Globus pallidus (tissue), 1 donor: ENCODE data around the gene ZEB2.

Experiments
- DNase-seq: peaks from one replicate; pipeline ENCODE4 v3.0.0-alpha.2; 2015; ENCODE audit warnings: low spot score

The ZEB2 gene

GRCh38 chr2:144356402-144356801, 163.5 kb downstream of the ZEB2 start:
- no peak for DNase-seq

DNA sequence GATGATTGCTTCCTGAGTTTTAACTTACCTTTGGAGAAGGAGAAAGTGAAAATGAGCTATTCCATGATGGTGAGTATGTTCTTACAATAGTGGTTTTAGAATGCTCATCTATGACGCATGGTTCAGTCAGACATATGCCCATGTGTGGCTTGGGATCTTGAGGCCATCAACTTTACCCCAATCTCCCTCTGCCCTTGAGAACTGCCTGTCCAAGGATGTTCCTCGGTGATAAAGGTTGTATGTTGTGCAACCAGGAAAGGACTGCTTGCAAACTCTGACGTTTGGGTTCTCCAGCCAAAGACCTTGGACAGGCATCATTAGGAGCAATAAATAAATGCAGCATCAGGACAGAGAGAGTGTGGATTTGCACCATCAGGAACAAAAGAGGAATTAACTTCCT, 165.0 kb downstream of the ZEB2 start:
- DNase-seq, result no peak

GRCh38 chr2:144351687-144352086, 168.2 kb downstream of the ZEB2 start:
- DNase-seq, result no peak

DNA sequence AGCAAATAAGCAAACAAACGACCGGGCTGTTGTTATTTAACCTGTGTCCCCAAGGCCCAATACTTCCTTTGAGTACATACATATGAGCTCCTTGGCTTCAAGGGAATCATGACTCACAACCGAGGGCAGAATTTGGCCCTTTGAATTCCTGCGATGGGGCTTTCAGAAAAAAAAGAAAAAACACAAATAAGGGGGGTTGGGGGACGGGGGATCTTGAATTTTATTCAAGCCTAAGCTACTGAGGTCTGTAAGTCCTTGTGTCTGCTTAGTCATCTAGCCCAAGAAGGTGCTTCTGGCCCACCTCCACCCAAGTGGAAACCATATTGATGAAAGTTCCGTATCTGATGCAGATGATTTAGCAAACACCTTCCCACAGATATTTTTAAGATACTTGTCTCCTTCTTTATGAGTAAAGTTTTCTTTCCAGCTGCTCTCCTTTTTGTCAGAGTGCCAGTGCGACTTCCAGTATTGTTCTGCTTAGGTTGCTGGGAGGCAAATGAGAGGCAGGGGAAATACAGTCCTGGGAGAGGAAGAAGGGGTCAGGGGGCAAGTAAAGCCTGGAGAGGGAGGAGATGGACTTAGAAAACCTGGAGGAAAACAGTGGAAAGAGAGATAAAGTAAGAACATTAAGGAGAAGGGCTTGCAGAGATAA, 169.6 kb downstream of the ZEB2 start:
- no peak for DNase-seq

DNA sequence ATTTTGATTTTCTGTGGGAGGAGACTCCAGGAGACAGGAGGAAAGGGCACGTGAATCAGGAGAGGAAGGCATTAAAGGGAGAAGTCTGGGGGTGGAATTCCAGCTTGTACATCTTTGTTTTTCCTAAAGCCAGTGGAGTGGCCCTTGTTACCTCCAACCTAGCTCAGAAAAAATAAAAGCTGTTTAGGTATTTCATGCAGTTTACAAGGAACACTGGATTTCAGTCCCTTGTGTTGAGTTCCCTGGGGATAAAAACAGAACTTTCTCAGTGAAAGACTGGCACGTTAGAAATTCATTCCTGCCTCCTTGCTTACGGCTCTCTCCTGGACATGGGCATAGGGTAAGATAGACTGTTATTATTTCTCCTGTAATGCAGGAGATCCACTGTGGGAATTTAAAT, 170.2 kb downstream of the ZEB2 start:
- DNase-seq, result no peak

GRCh38 chr2:144348846-144349245, 171.1 kb downstream of the ZEB2 start:
- DNase-seq, result no peak

DNA sequence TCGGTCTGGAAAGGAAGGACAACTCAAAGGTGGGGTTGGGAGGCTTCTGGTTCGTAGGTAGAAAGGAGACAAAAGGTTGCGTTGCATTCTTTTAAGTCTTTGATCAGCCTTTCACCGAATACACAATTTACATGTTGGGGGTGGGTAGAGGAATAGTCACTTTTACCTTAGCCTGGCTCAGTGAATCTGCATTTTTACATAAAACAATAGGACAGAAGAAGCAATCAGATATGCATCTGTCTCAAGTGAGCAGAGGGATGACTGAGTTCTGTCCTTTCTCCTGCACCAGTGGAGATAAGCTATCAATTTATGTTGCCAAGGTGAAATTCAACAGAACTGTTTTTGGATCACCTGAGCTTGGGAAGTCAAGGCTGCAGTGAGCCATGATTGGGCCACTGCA, 173.7 kb downstream of the ZEB2 start:
- no peak for DNase-seq

- no peak for DNase-seq
Observed at GRCh38 chr2:144343145-144343544, 176.8 kb downstream of the ZEB2 start.

- DNase-seq, result no peak
Observed at GRCh38 chr2:144341538-144341937, 178.4 kb downstream of the ZEB2 start.

GRCh38 chr2:144339048-144339447, 180.9 kb downstream of the ZEB2 start:
- DNase-seq, result no peak

GRCh38 chr2:144334551-144334950, 185.4 kb downstream of the ZEB2 start:
- no peak for DNase-seq
